Raji (cell line): ENCODE results near the gene AURKAIP1.

Source experiments
- POLR2A ChIP-seq: IDR thresholded peaks from 2 replicates; pipeline ENCODE4 v1.6.1; 2011; ENCODE audit warnings: low read depth, low read length, control low read depth; ENCODE audit not compliant: insufficient read depth

Gene AURKAIP1

GRCh38 chr1:1395166-1395565, 20.2 kb upstream of the AURKAIP1 start:
- TF ChIP-seq POLR2A = no peak

- no peak for TF ChIP-seq POLR2A
Measured at GRCh38 chr1:1394116-1394515, 19.1 kb upstream of the AURKAIP1 start.

GRCh38 chr1:1393428-1393827, 18.4 kb upstream of the AURKAIP1 start:
- no peak for TF ChIP-seq POLR2A

- TF ChIP-seq POLR2A = no peak
Measured at GRCh38 chr1:1393014-1393413, 18.0 kb upstream of the AURKAIP1 start.

- no peak for TF ChIP-seq POLR2A
Measured at GRCh38 chr1:1391225-1391624, 16.2 kb upstream of the AURKAIP1 start.

GRCh38 chr1:1390675-1391074, 15.7 kb upstream of the AURKAIP1 start:
- TF ChIP-seq POLR2A = no peak

- TF ChIP-seq POLR2A = no peak
Measured at GRCh38 chr1:1388078-1388472, 13.1 kb upstream of the AURKAIP1 start.

- TF ChIP-seq POLR2A = no peak
Measured at GRCh38 chr1:1387098-1388077, 12.4 kb upstream of the AURKAIP1 start.

- no peak for TF ChIP-seq POLR2A
Measured at GRCh38 chr1:1385931-1386330, 10.9 kb upstream of the AURKAIP1 start.

GRCh38 chr1:1381294-1381693, 6.3 kb upstream of the AURKAIP1 start:
- no peak for TF ChIP-seq POLR2A

GRCh38 chr1:1380860-1381259, 5.9 kb upstream of the AURKAIP1 start:
- no peak for TF ChIP-seq POLR2A

GRCh38 chr1:1377540-1378205, 2.7 kb upstream of the AURKAIP1 start:
- no peak for TF ChIP-seq POLR2A

GRCh38 chr1:1376551-1377226, 1.7 kb upstream of the AURKAIP1 start:
- no peak for TF ChIP-seq POLR2A

GRCh38 chr1:1374589-1374928, 448 bp downstream of the AURKAIP1 start:
- no peak; the same call in 1 of the 2 replicates for TF ChIP-seq POLR2A

GRCh38 chr1:1373815-1374588, 1.0 kb downstream of the AURKAIP1 start:
- no peak for TF ChIP-seq POLR2A
